HuH-7.5 (cell line): ENCODE data around the gene TNFSF13B.
"Not testable (repeated sequence)": the region's sequence is repeated elsewhere in the genome, so short reads cannot be mapped to it uniquely, and the experiment has no call there.

Experiments used
- DNase-seq: peaks from one replicate; pipeline ENCODE4 v3.0.0; 2011; ENCODE audit warnings: low spot score

TNFSF13B gene

DNA sequence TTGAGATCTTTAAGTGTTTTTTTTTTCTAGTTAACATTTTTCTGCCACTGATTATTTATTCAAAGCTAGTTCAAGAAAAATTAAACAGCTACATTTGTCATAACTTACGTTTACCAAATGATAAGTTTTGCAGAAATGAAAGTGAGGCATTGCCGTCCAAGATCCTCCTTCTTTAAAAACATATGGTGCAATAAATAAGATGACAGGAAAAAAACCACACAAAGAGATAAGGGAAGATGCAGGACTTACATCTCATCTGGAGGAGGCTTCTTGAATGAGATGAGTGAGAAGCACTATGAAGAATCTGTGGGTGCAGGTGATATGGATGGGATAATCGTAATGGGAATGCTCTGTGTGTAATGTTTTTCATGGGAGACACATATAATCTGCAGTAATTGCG lies 12.4 kb downstream of the TNFSF13B start:
- no peak for DNase-seq

DNA sequence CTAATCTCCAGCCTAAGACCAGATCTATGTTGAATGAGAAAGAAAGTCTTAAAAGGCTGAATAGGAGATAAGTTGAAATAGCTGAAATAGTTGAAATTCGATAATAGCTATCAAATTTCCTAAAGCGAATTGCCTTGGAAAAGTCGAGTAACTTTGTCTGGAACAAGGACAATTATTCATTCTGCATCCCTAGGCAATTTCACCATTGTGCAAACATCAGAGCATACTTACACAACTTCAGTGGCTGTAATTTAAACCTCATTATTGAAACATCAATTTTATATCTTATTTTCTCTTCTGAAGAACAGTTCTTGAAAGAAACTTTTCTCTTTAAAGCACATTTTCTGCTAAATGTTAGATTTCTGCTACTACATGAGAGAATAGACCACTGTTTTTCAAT lies 13.6 kb downstream of the TNFSF13B start:
- no peak for DNase-seq

DNA sequence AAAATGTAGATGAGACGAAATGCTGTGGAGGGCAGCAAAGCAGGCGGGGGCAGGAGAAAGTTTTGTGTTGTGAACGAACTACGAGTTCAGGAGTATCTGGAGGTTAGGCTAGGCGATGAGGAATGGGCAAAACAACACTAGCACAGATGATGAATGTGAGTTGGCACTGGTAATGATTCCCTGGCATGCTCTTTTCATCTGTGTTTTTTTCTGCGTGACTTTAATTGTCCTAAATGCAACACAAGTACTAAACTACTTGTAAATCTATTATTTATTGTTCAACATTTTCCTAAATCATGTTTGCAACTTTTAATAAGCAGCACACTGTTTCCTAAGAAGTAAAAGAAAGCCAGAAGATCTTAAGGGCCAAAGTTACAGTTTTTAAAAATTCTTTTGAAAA lies 19.2 kb downstream of the TNFSF13B start:
- DNase-seq: no peak

DNA sequence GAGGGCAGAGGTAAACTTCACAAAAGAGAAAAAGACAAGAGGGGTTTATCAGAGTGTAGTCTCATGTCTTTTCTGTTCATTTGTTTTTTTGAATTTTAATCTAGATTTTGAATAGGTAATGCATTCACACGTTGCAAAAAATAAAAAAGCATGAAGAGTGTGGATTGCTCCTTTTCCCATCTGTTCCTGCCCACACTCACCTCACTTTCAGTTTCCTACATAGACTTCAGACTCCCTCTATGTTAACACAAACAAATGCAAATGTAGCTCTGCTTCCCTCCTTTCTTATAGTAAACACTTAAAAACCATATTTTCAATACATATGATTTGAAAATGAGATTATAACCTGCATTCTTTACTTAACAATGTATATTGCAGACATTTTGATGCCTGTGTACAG lies 20.3 kb downstream of the TNFSF13B start:
- DNase-seq: no peak

DNA sequence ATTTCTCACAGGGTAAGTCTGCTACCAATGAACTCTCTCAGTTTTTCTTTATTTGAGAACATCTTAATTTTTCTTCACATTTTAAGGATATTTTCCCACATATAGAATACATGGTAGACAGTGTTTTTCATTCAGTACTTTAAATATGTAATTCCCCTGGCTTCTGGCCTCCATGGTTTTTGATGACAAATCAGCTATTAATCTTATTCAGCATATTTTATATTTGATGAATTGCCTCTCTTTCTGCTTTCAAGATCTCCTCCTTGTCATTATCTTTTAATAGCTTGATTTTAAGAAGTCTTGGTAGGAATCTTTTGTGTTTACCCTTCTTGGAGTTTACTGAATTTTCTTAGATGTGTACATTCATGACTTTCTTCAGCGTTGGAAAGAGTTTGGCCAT lies 27.6 kb downstream of the TNFSF13B start:
- DNase-seq: no peak

DNA sequence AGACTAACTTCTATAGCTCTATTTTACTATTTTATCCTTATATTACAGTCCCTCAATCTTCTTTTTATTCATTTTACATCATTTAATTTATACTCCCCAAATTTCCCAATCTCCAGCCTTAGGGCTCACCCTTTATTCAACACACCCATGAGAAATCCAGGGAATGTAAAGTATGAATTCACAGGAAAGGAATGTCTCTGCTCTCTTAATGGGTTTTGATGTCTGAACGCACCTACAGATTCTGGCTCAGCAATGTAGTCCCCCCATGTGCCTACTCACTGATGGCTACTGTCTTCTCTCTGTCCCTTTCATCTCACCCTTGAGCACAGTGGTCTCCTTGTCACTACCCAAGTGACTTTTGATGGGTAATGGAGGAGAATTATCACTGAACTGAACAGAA lies 32.8 kb downstream of the TNFSF13B start:
- DNase-seq: no peak

DNA sequence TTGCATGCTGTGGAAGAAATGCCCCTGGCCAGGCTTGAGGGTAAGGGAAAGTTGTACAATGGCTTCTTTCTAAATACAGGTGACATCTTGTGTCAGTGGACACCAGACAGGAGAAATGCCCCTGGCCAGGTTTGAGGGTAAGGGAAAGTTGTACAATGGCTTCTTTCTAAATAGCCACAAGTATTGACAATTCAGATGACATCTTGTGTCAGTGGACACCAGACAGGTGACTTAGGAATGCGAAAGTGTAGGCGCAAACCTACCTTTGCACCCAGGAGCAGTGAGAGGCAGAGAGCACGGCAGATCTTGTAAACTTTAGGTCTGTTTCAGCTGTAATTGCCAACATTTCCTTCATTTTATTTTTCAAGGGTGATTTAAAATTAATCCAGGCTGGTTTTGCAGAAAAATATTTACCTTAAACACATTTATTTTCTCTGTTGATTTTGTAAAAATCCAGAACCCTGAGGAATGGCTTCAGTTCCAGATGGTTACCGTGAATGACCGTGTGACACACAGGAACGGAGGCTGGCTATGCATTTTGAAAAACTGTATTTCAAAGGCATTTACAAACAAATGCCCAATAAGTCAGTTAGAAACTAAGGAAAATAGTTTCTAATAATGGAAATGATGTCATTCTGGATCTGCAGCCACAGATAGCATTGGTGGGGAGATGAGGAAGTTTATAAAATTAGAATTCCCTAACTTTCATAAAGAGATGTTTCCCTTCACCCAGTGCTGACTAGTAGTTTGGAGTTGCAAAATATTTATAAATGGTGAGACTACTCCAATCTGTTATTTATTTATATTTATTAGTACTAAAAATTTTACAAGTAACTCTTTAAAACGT lies 34.9 kb downstream of the TNFSF13B start:
- no peak for DNase-seq

DNA sequence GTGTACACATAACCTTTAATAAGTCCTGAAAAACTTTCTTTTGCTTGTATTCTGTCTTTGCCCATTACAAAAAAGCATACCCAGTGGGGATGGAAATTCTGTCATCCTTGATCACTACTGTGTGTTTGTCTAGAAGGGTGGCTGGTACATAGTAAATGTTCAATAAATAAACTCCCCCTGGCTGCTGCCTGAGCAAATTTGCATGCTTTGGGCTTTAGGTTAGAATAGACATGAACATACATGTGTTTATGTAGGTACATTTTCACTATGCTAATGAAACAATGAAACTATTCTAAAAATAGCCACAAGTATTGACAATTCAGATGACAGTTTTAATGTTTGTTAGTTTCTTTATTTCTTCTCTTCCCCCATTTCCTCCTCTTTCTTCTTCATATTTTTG lies 36.1 kb downstream of the TNFSF13B start:
- no peak for DNase-seq

DNA sequence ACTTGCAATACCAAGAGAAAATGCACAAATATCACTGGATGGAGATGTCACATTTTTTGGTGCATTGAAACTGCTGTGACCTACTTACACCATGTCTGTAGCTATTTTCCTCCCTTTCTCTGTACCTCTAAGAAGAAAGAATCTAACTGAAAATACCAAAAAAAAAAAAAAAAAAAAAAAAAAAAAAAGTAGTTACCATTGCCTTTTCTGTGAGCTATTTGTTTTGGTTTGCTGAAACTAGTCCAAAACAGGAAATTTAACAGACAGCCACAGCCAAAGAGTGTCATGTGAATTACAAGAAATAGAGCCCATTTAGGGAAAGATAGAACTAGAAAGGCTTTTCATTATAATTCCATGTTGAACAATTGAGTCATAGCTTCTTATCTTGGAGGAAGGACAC lies 37.3 kb downstream of the TNFSF13B start:
- no peak for DNase-seq

DNA sequence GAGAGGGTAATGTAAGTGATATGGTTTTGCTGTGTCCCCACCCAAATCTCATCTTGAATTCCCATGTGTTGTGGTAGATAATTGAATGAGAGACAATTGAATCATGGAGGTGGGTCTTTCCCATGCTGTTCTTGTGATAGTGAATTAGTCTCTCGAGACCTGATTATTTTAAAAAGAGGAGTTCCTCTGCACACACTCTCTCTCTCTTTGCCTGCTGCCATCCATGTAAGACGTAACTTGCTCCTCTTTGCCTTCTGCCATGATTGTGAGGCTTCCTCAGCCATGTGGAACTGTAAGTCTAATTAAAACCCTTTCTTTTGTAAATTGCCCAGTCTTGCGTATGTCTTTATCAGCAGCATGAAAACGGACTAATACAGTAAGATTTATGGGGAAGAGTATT lies 42.1 kb downstream of the TNFSF13B start:
- DNase-seq: not testable (repeated sequence)

DNA sequence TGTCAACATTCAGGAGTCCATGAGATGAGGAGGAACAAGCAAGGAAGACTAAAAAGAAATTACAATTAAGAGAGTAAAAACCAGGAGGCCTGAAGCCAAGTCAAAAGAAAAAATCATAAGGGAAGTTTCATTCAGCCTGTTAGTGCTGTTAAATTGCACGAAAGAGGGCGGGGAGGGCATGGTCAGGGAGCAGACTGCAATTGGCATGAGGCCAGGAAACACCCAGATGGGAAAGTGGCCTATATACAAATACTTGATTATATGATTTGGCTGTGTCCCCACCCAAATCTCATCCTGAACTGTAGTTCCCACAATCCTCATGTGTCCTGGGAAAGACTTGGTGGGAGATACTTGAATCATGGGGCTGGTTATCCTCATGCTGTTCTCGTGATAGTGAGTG lies 43.9 kb downstream of the TNFSF13B start:
- DNase-seq: no peak

DNA sequence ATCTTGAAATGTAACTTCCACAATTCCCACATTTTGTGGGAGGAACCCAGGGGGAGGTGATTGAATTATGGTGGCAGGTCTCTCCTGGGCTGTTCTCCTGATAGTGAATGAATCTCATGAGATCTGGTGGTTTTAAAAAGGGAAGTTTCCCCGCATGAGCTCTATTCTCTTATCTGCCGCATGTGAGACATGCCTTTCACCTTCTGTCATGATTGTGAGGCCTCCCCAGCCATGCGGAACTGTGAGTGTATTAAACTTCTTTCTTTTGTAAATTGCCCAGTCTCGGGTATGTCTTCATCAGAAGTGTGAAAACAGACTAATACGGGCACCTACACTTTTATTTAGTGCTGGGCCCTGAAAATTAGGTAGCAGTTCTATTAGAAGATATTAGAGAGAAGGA lies 45.8 kb downstream of the TNFSF13B start:
- DNase-seq: no peak

DNA sequence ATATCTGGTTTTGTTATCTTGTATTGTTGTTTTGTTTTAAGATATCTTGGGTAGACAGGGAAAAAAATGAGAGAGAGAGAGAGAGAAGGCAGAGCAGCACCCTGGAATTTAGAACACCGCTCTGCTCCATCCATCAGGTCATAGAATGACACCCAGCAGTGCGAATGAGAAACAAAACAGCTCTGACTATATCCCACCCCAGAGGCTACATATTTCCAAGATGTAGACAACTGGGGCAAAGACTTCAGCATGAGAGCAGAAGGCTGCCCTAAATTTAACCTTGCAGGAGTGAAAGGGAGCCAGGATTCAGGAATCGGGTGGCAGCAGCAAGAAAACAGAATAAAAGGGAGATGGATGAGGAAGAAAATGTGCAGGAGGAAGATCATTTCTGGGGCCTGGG lies 46.5 kb downstream of the TNFSF13B start:
- DNase-seq: no peak

DNA sequence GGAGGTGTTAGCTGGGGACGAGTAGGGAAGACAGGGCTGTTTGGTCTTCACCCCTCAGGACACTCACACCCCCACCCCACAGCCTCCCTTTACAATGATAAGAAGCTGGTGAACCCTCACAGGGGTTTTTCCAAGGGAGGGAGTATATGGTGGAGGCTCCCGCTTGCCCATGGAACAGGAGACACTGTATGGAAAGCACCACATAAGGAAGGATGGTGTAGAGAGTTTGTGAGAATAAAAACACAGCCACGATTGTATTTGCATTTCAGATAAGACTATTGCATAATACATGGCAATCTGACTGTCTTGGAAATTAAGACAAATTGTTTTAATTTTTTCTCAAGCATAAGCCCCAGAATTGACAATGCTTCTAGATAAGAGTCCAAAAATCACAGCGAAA lies 46.9 kb downstream of the TNFSF13B start:
- no peak for DNase-seq

DNA sequence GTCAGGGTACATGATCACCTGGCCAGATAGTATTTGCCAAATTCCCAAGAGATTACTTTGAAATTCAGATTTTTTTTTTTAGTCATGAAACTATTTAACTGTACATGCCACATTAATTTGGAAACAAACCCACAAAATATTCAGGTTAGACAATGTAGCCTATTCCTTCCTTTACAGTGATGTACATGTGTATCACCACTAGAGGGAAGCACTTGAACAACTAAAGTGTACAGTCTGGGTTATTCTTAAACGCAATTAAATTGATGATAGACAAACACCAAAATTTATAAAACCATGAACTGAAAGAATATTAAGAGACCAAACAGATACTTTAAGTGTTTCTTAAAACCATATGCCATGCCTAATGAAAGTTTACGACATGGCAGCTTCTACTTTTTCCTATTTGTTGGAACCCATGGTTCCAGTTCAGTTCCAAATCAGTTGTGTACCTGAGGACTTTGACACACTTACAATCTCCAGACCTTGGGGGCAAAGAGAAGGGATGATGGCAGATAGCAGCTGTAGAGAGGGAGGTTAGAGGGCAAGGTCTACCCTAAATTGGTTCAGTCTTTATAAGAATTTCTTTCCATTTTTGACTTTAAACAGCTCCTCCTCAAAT lies 52.8 kb downstream of the TNFSF13B start:
- no peak for DNase-seq

DNA sequence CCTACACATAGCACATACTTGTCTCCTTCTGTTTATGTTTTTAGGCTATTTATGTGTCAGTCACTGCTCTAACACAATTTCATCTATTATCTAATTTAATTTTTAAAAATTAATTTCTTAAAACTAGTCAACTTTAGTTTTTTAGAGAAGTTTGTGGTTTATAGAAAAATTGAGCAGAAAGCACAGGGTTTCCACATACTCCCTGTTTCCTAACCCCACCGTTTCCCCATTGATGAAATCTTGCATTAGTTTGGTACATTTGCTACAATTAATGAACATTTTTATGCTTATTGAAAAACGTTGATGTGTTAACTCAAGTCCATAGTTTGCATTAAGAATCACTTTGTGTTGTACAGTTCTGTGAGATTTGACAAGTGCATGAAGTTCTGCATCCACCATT lies 53.5 kb downstream of the TNFSF13B start:
- DNase-seq: no peak

DNA sequence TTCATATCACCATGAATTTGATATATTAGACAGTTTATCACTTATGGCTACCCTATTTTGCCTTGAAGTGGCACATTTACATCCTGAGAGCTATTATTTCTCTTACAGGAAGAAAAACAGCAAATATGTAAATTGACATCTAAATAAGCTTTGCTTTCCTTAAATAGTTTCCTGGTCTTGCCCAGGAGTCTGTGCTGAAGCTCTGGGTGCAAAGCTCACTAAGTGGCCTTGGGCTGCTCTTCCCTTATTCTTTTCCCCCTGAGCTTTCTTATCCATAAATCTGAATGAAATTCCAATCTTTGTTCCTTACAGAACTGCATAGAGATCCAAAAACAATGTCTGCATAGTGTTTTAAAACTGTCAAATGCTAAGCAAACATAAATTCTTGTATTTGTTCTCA lies 56.3 kb downstream of the TNFSF13B start:
- DNase-seq: no peak

DNA sequence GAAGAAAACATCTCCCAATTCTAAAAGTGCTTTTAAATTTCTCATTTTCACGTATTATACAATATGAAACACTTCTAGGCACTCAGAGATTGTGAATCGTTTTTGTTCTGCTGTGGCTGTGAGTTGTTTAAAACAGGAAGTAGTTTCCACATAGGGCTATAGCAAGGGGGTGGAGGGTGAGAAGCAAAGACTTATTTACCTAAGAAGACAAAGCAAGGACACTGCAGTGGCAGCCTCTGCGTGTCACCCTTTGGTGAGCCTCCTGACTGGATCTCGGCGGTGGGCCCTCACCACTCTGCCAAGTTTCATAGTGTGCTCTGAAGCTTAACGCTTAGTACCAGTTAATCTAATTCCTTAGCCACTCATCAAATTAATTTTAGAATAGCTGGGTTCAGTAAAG lies 56.8 kb downstream of the TNFSF13B start:
- DNase-seq: no peak

DNA sequence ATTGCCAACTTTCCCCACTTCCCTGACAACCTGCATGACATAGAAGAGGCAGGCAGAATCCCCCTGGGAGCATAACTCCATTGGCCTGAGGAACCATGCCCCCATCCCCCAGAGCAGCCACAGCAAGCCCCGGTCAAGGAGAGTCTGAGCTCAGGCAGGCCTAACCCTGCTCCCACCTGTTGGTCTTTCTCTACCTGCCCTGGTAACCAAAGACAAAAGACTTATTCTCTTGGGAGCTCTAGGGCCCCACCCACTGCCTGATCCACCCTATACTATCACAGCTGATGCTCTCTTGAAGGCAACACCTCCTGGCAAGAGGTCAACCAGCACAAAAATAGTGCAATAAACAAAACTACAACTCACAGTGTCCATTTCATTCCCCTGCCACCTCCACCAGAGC lies 59.3 kb downstream of the TNFSF13B start:
- no peak for DNase-seq

DNA sequence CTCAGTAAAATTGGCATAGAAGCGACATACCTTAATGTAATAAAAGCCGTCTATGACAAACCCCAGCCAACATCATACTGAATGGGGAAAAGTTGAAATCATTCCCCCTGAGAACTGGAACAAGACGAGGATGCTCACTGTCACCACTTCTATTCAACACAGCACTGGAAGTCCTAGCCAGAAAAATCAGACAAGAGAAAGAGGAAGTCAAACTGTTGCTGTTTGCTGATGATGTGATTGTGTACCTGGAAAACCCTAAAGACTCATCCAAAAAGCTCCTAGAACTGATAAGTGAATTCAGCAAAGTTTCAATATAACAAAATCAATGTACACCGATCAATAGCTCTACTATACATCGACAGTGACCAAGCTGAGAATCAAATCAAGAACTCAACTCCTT lies 63.3 kb downstream of the TNFSF13B start:
- DNase-seq: no peak

DNA sequence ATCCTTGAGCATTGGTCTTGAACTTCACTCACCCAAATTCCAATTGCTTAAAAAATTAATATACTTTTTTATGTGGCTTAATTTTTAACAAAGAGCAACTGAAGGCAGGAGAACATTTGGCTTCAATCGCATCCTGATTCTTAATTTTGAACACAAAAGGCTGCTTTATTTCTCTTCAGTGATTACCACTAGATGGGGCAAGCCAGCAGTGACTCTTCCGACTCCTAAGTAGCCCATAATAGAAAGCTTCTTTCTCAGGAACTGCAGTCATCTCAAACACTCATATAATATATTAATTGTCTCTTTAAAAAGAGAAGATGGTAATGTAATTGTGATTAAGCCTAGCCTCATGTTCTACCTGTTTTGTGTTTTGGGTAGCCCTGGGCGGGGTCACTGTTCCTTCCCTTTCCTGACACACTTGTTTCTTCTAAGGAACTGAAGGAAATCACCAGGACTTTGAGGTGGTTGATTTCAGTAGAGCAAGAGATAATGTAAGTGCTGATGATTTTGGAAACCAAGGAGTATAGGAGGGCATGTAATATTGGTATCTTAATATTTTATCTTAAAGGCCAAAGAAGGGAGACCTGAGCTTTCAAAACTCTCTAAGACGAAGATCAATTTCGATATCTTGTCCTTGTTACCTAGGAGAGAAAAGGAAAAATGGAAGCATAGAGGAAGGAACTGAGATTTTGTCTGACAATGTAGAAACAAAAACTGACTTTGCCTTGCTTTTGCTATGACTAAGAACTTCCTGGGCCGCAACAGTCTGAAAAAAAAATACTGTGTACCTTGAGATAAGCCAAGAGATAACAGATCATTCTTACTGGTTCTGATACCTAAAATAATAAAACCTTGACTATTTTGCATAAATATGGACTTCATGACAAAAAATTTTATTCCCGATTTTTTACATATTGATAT lies 73.1 kb downstream of the TNFSF13B start:
- DNase-seq: no peak

DNA sequence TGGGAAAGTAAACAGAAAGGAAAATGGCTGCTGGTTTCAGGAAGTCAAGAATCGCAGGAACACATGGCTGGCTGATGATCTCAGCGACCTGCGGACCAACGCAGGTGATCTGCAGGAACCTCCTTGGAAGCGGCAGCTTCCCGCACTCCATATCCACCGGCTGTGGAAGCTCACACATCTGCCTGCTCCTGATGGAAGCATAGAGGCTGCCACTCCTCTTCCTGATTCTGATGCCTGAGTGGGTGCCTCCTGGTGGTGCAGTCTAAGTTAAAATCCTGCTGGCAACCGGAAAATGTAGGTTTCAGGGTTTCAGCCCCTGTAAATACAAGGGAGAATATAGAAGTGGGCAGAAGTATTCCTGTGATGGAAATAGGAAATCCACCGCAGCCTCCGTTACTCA lies 75.5 kb downstream of the TNFSF13B start:
- no peak for DNase-seq

DNA sequence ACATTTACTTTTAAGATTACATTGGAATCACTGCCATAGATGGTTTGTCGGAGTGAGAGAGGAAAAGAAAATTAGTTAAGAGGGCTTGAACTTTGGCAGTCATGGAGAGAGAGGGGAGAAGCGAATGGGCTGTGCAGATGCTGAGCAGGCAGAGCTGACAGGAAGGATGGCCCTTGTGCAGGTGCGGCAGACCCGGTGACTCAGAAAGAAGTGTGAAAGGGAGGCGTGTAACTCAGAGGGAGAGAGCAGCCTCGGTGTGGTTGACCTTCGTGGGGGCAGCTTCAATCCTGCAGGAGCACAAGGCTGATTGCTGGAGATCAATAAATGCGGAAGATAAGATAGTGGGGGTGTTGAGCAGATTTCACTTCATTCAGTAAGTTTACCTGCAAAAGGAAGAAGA lies 76.9 kb downstream of the TNFSF13B start:
- DNase-seq: no peak
